Stimulated activated CD8-positive, alpha-beta memory T cell treated with anti-CD3 and anti-CD28 coated beads, Interleukin-7, amount 100 ng/mL, for 24 hours (primary cell): Measurements from ENCODE around the gene PPARD.

ENCODE experiments used
- DNase-seq: peaks from one replicate; pipeline ENCODE4 v3.0.0-alpha.2; 2020; ENCODE audit warnings: low read depth

The PPARD gene

DNA sequence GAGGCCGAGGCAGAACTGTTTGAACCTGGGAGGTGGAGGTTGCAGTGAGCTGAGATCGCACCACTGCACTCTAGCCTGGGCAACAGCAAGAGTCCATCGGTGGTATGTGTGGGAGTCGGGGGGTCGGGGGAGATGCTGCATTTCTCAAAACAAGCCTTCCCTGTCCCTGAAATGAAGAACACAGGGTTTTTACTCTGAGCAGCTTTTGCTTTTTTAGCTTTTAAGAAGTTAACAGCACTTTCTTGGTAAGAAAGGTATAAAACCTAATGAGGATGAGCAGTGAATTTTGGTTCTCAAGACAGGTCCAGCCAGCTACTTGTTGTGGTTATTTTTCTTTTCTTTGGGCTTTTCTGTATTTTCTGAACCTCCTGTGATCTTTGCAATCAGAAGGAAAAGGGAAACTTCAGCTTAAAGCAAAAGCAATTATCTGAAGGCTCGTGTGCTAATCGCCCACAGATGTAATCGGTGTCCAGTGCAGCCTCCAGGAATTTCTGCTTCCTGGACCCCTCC, 129.5 kb downstream of the PPARD start:
- no peak for DNase-seq

DNA sequence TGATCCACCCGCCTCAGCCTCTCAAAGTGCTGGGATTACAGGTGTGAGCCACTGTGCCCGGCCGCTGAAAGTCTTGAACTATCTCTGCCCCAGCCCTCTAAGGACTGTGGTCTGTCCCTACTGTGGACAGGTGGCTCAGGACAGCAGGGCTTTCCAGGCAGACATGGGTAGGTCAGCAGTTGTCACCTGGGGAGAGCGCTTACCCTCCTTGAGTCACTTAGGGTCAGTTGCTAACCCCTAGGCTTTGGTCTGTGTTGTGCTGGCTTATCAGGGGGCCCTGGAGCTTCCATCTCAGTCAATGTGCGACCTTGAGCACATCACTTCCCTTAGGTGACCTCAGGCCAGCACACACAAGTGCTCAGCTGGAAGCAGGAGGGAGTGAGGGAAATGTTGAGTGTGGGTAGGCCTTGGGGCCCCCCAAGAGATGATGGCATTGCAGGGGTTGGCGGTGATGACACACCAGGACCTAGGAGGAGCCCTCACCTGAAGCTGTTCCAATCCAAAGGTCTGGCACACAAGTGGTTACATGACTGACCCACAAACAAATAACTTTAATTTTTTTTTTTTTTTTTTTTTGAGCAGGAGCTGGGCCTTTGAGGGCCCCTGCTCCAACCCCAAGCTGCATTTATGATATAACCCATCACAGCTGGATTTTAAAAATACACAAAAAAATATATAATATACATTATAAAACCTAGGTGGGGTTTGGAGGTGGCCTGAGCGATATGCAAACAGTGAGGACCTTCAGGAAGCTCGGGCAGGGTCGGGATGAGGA, 130.9 kb downstream of the PPARD start:
- DNase-seq = no peak

DNA sequence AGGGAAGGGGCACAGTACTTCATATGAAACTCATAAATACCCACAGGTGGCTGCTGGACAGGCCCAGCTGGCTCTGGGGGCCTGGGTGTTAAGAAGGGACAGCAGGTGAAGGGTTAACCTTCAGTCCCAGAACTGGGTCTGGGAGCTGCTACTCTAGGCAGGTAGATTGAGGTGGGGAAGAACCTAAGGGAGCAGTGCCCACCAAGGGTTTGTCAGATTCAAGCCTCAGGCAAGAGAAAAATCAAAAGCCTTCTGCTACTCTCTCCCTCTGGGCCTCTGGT, 131.4 kb downstream of the PPARD start:
- no peak for DNase-seq

DNA sequence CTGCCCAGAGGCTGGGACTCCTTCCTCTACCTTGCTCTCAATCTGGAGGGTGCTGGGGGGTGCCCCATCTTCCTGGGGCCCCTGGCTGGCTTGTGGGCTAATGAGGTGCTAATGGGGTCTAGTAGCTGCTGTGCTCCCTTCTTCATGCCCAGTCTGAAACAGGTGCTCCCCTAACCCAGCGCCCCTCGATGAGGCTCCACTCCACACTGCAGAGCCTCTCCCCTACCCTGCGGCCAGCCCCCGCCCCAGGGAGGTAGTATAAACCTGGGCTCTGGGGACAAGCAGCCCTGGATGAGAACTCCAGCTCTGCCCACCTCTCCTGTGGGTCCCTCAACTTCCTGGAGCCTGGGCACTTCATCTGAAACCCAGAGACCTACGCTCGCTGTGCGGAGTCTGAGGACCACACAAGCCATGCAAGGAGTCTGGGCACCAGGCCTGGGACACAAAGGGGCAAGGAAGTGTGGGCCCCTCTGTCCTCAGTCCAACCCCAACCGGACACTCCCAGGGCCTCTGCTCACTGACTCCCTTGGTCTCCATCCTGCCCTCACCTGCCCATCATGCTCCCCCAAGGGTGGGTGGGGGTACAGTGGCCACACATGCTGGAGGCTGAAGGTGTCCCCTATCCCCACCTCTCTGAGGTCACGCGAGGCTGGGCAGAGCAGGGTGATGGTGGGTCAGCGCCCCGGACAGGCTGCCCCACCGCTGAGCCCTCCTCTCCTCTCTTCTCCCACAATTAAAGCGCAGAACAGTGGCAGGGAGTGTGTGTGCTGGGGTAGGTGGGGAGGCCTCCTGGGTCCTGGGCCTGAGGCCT, 132.0 kb downstream of the PPARD start:
- DNase-seq = no peak

DNA sequence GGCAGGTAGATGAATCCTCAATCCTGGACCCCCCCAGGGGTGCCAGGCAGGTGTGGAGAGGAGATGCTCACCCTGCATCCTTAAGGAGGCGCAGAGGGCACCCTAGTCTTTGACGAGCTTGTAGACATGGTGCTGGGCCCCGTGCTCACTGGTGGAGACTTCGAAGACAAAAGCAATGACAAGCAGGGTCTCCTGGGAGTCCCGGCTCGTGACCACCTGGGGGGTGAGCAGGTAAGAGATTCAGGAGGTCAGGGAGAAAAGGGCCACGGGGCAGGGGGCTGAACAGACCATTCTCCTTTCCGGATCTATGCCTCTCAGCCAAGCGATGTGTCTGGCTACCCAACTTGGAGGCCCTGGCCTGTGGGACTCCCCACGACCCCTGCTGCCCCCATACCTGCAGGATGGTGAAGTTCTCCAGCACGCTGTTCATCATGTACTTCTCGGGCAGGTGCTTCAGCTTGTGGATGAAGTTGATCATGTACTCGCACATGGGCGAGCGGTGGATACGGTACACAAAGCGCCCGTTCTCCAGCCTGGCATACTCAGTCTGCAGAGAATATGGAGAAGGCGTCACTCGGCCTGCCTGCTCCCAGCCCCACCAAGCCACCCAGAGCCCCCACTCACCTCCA, 132.7 kb downstream of the PPARD start:
- DNase-seq = no peak

DNA sequence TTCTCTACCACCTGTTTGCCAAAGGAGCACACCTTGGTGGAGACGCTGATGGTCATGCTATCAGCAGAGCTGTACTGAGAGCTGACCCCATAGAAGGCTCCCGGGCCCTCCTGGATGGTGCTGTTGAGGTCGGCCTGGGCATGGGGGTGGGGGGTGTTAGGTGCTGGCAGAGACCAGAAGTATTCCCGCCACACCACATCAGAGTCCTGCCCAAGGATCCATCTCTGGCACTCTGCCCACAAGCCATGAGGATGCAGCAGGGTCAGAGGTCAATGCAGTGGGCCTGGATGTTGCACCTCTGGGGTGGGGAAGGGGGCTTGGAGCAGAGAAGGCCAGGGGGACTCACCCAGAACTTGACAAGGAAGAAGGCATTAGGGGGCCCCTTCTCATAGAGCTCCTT, 133.2 kb downstream of the PPARD start:
- no peak for DNase-seq

DNA sequence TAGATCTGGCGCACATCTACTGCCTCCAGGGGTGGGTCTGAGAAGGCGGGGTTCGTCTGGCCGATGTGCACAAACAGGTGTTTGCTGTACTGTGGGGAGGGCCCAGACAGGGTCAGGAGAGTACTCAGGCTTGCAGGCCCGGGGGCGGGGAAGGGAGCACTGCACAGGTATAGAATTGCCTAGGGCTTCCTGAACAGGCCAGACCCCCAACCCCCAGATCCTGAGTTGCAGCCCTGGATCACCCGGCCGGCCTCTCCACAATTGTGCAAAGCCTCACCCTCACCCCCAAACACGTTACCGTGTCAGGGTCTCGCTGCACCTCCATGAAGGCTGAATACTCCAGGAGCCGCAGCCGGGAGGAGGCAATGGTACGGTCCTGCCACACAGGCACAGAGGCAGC, 133.6 kb downstream of the PPARD start:
- DNase-seq = no peak

DNA sequence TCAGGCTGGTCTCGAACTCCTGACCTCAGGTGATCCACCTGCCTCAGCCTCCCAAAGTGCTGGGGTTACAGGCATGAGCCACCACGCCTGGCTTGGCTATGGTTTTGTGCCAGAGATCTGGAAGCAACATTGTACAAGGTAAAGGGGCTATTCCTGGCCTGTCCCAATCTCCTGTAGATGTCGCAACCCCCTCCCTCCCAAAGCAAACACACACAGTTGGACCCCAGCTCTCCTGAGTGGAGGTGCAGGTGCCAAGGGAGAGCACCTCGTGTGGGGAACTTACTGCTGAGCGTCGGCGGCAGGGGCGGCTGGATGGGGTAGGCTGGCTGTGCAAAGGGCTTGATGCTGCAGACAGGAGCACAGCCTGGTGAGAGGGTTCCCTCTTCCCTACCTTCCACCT, 134.7 kb downstream of the PPARD start:
- DNase-seq = no peak
